IPS-20b (cell line): ENCODE results near the gene HGFAC.

Source experiments
- H3K27ac ChIP-seq: one replicate; pipeline ENCODE4 v1.5.1; 2013; ENCODE audit warnings: low read length
- H3K27me3 ChIP-seq: 2 replicates; pipeline ENCODE4 v1.6.1; 2013; ENCODE audit warnings: mild to moderate bottlenecking, low read length, inconsistent platforms; ENCODE audit not compliant: insufficient read depth
- H3K36me3 ChIP-seq: 2 replicates; pipeline ENCODE4 v1.6.1; 2013; ENCODE audit warnings: low read depth, mild to moderate bottlenecking, inconsistent platforms, low read length, moderate library complexity; ENCODE audit not compliant: insufficient read depth
- H3K4me1 ChIP-seq: 2 replicates; pipeline ENCODE4 v1.6.1; 2013; ENCODE audit warnings: mild to moderate bottlenecking, control low read depth, inconsistent platforms, low read length, moderate library complexity; ENCODE audit not compliant: insufficient read depth
- H3K4me3 ChIP-seq: 2 replicates; pipeline ENCODE4 v1.5.1; 2013; ENCODE audit warnings: mild to moderate bottlenecking, low read length, inconsistent platforms
- H3K9ac ChIP-seq: 2 replicates; pipeline ENCODE4 v1.6.1; 2013; ENCODE audit warnings: low read depth, mild to moderate bottlenecking, inconsistent platforms, low read length, moderate library complexity
- H3K9me3 ChIP-seq: 2 replicates; pipeline ENCODE4 v1.6.1; 2013; ENCODE audit warnings: mild to moderate bottlenecking, low read depth, low read length, inconsistent platforms; ENCODE audit not compliant: insufficient read depth

The HGFAC gene

DNA sequence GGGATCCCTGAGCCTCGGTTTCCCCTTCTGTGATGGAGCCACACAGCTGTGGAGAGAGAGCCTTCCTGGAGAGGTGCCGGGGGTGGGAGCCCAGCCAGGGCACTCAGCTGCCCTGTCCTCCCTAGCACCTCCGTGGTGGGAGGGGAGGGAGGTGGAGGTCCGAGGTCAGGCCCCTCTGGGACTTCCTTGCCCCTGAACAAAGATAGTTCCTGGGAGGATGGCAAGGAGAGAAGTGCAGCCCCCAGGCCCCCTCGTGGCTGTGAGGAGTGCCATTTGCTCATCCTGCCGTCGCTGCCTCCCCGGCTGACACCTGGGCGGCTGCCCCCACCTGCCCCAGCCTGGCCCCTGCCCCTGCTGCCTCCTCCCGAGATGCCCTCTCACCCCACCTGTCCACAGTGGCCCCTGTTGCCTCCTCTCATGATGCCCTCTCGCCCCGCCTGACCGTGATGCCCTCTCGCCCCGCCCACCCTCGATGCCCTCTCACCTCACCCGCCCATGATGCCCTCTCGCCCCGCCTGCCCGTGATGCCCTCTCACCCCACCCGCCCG, 34.0 kb downstream of the HGFAC start:
- Histone ChIP-seq H3K27me3 (peaks cover 80% of the 10 kb centered on the region), H3K9ac (no peak overlapping the region)

GRCh38 chr4:3476341-3476747, 34.6 kb downstream of the HGFAC start:
- Histone ChIP-seq H3K4me3 (no peak overlapping the region), H3K9me3 (no peaks in the 10 kb centered on the region), H3K36me3 (no peaks in the 10 kb centered on the region), H3K27ac (no peak overlapping the region), H3K9ac (no peak overlapping the region), H3K4me1 (peaks cover 7% of the 10 kb centered on the region), H3K27me3 (peaks cover 78% of the 10 kb centered on the region)

More for the DNA sequence above, 34.0 kb downstream of the HGFAC start:
- Histone ChIP-seq H3K4me3 (no peak overlapping the region), H3K4me1 (peaks cover 2% of the 10 kb centered on the region), H3K27ac (no peak overlapping the region), H3K9me3 (no peaks in the 10 kb centered on the region), H3K36me3 (no peaks in the 10 kb centered on the region)

- H3K9me3 ChIP-seq: no peaks in the 10 kb centered on the region
- H3K27me3 ChIP-seq: peaks cover 78% of the 10 kb centered on the region
- H3K4me1 ChIP-seq: peaks cover 10% of the 10 kb centered on the region
- H3K9ac ChIP-seq: no peak overlapping the region
- no peaks in the 10 kb centered on the region for H3K36me3 ChIP-seq
- H3K27ac ChIP-seq: no peak overlapping the region
- H3K4me3 ChIP-seq: no peak overlapping the region
Observed at GRCh38 chr4:3476936-3477749, 35.4 kb downstream of the HGFAC start.

- Histone ChIP-seq H3K9ac (no peak overlapping the region), H3K27ac (no peak overlapping the region), H3K9me3 (no peaks in the 10 kb centered on the region), H3K27me3 (peaks cover 80% of the 10 kb centered on the region), H3K4me3 (no peak overlapping the region), H3K4me1 (peaks cover 10% of the 10 kb centered on the region), H3K36me3 (no peaks in the 10 kb centered on the region)
Observed at GRCh38 chr4:3477750-3478430, 36.1 kb downstream of the HGFAC start.

- Histone ChIP-seq H3K9ac (no peak overlapping the region), H3K4me1 (peaks cover 10% of the 10 kb centered on the region), H3K36me3 (no peaks in the 10 kb centered on the region), H3K27me3 (peaks cover 88% of the 10 kb centered on the region), H3K9me3 (no peaks in the 10 kb centered on the region), H3K4me3 (no peak overlapping the region), H3K27ac (no peak overlapping the region)
Observed at GRCh38 chr4:3478446-3479357, 36.9 kb downstream of the HGFAC start.

- H3K9me3 ChIP-seq: no peaks in the 10 kb centered on the region
- H3K27me3 ChIP-seq: peaks cover 90% of the 10 kb centered on the region
- no peaks in the 10 kb centered on the region for H3K36me3 ChIP-seq
Observed at GRCh38 chr4:3479358-3480101, 37.8 kb downstream of the HGFAC start.

GRCh38 chr4:3480528-3481112, 38.9 kb downstream of the HGFAC start:
- H3K27me3 ChIP-seq: peaks cover 90% of the 10 kb centered on the region
- H3K27ac ChIP-seq: no peak overlapping the region
- H3K9me3 ChIP-seq: no peaks in the 10 kb centered on the region
- no peaks in the 10 kb centered on the region for H3K36me3 ChIP-seq
- H3K4me1 ChIP-seq: peaks cover 10% of the 10 kb centered on the region
- H3K9ac ChIP-seq: no peak overlapping the region
- peak overlapping the region; percentile 57 for H3K4me3 ChIP-seq

More at GRCh38 chr4:3479358-3480101, 37.8 kb downstream of the HGFAC start:
- Histone ChIP-seq H3K9ac (no peak overlapping the region), H3K4me3 (no peak overlapping the region), H3K27ac (no peak overlapping the region), H3K4me1 (peaks cover 10% of the 10 kb centered on the region)

DNA sequence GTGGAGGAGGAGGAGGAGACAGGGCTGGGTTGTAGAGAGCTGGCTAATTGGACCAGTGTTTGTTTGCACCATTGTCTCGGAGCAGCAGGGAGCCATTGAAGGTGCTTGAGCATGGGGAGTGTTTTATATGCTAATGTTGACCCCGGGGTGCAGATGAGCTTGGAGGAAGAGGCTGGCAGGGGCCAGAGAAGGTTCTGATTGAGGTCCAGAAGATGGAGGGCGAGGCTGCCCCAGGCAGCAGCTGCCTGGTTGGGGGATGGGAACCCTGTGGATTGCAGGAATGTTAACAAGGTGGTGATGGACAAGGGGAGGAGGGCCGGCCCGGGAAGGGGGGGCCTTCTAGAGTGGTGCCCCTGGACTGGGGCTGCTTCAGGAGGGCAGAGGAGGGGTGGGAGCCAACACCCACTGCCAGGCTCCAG, 39.4 kb downstream of the HGFAC start:
- H3K4me3 ChIP-seq: peak overlapping the region; percentile 57
- peaks cover 10% of the 10 kb centered on the region for H3K4me1 ChIP-seq
- H3K9ac ChIP-seq: no peak overlapping the region
- no peaks in the 10 kb centered on the region for H3K9me3 ChIP-seq
- H3K36me3 ChIP-seq: no peaks in the 10 kb centered on the region
- H3K27me3 ChIP-seq: peaks cover 93% of the 10 kb centered on the region
- H3K27ac ChIP-seq: no peak overlapping the region

DNA sequence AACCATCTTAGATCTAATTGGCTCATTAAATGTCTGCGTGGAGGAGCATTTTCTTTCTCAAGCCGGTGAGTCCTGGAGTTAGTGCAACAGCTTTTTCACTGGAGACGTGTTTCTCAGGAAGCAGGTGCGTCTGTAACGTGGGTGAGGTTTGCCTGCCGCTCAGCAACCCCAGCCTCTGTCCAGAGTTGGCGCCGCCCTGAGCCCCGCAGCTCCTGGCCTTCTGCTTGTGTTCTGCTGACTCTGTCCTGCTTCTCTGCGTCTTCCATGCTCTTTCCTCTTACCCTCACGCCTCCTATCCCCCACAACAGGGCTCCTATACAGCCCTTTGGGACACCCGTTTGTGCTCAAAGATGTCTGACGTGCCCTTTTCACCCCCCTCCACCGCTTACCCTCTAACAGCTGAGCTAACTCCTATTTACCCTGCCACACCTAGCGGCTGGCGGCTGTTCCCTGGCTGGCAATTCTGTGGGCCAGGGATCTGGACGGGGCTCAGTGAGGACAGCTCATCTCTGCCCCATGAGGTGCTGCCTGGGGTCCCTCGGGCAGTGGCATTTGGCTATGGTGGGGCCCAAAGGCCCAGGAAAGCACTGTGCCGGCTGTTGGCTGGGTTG, 40.1 kb downstream of the HGFAC start:
- Histone ChIP-seq H3K4me3 (no peak overlapping the region), H3K36me3 (no peaks in the 10 kb centered on the region), H3K27me3 (peaks cover 95% of the 10 kb centered on the region), H3K27ac (no peak overlapping the region), H3K9me3 (no peaks in the 10 kb centered on the region), H3K4me1 (peaks cover 10% of the 10 kb centered on the region), H3K9ac (no peak overlapping the region)

- no peak overlapping the region for H3K4me3 ChIP-seq
- H3K9ac ChIP-seq: no peak overlapping the region
- H3K36me3 ChIP-seq: no peaks in the 10 kb centered on the region
- H3K4me1 ChIP-seq: peaks cover 10% of the 10 kb centered on the region
- peaks cover 95% of the 10 kb centered on the region for H3K27me3 ChIP-seq
- H3K27ac ChIP-seq: no peak overlapping the region
- H3K9me3 ChIP-seq: no peaks in the 10 kb centered on the region
Observed at GRCh38 chr4:3482707-3483106, 40.9 kb downstream of the HGFAC start.
